H1 (cell line): Measurements from ENCODE around the gene LRP11. TPM values are rescaled to one million over a fixed set of nuclear protein-coding genes. Genes with fewer than 3 reads are reported as not detected.

ENCODE experiments used
- CTCF ChIA-PET: fragments of 300-600 bp; sonication (Branson Sonifier 250); formaldehyde crosslinking; loops from one replicate; lab custom pipeline; 2021; ENCODE audit not compliant: partially characterized antibody; lab: Charles Lee
- POLR2A ChIA-PET: fragments of 300-600 bp; sonication (Branson Sonifier 250); formaldehyde crosslinking; loops from one replicate; lab custom pipeline; 2021; ENCODE audit warnings: inconsistent platforms; ENCODE audit not compliant: partially characterized antibody; lab: Charles Lee
- DNase-seq, 2 experiments: peaks; one replicate each; pipeline versions ENCODE4 v3.0.0 to v3.0.0-alpha.2; 2010 to 2022; ENCODE audit warnings: low spot score in 2 of 2, low read depth in 1 of 2, mixed read lengths in 1 of 2
- FAIRE-seq: peaks from 2 replicates; lab custom pipeline; 2011; peaks lifted over from hg19 to GRCh38; lab: Jason Lieb, UNC
- H2AFZ ChIP-seq: 2 replicates; pipeline ENCODE4 v1.8.1; 2012; ENCODE audit warnings: low read length, inconsistent platforms
- H2AK5ac ChIP-seq: 2 replicates; pipeline ENCODE4 v1.6.1; 2013; ENCODE audit warnings: low read depth, low read length
- H2BK120ac ChIP-seq: replicated peaks from 2 replicates; pipeline ENCODE3; 2013; ENCODE audit warnings: low read depth, low read length, inconsistent platforms
- H2BK12ac ChIP-seq: 2 replicates; pipeline ENCODE4 v1.6.1; 2013; ENCODE audit warnings: low read depth, low read length
- H2BK15ac ChIP-seq: 2 replicates; pipeline ENCODE4 v1.6.1; 2013; ENCODE audit warnings: low read length
- H2BK20ac ChIP-seq: 2 replicates; pipeline ENCODE4 v1.6.1; 2013; ENCODE audit warnings: low read length
- H2BK5ac ChIP-seq: 2 replicates; pipeline ENCODE4 v1.6.1; 2013; ENCODE audit warnings: low read depth, low read length
- H3K14ac ChIP-seq: 2 replicates; pipeline ENCODE4 v1.6.1; 2013; ENCODE audit warnings: inconsistent platforms; ENCODE audit not compliant: insufficient read length
- H3K18ac ChIP-seq: 2 replicates; pipeline ENCODE4 v1.6.1; 2013; ENCODE audit warnings: low read length; ENCODE audit errors: extremely low read depth
- H3K23ac ChIP-seq: 2 replicates; pipeline ENCODE4 v1.6.1; 2013; ENCODE audit warnings: inconsistent platforms; ENCODE audit not compliant: insufficient read length
- H3K23me2 ChIP-seq: 2 replicates; pipeline ENCODE4 v1.6.1; 2013; ENCODE audit warnings: low read depth, low read length
- H3K27ac ChIP-seq: 2 replicates; pipeline ENCODE4 v1.6.1; 2011; ENCODE audit warnings: low read depth, low read length, inconsistent platforms
- H3K27me3 ChIP-seq, 4 experiments: replicated peaks in 1 of 4; 1 replicate in 1 of 4; 2 replicates in 3 of 4; pipeline versions ENCODE4 v1.6.1 to v1.8.1; 2011 to 2013; ENCODE audit warnings: low read length in 3 of 4, mild to moderate bottlenecking in 3 of 4, inconsistent platforms in 2 of 4, mixed read lengths in 2 of 4, moderate library complexity in 1 of 4; ENCODE audit not compliant: control insufficient read depth in 3 of 4, insufficient read depth in 3 of 4; ENCODE audit errors: extremely low read depth in 1 of 4
- H3K36me3 ChIP-seq, 4 experiments: 2 replicates each; pipeline versions ENCODE4 v1.6.1 to v1.8.1; 2011 to 2013; ENCODE audit warnings: mild to moderate bottlenecking in 4 of 4, low read length in 3 of 4, moderate library complexity in 2 of 4, control low read depth in 1 of 4, inconsistent platforms in 1 of 4; ENCODE audit not compliant: insufficient read depth in 4 of 4, control insufficient read depth in 2 of 4
- H3K4ac ChIP-seq: replicated peaks from 2 replicates; pipeline ENCODE3; 2013; ENCODE audit warnings: low read length, low read depth, mixed read lengths, inconsistent platforms; ENCODE audit not compliant: insufficient read length
- H3K4me1 ChIP-seq, 4 experiments: replicated peaks in 1 of 4; 1 replicate in 1 of 4; 2 replicates in 3 of 4; pipeline versions ENCODE4 v1.6.1 to v1.8.1; 2011 to 2013; ENCODE audit warnings: low read length in 3 of 4, inconsistent platforms in 2 of 4, mixed read lengths in 1 of 4; ENCODE audit not compliant: insufficient read depth in 4 of 4, control insufficient read depth in 3 of 4
- H3K4me2 ChIP-seq, 2 experiments: 2 replicates each; pipeline versions ENCODE4 v1.6.1 to v1.8.1; 2011 to 2013; ENCODE audit warnings: low read depth in 2 of 2, low read length in 2 of 2, control low read depth in 1 of 2, inconsistent platforms in 1 of 2, mild to moderate bottlenecking in 1 of 2; ENCODE audit not compliant: insufficient read depth in 1 of 2
- H3K4me3 ChIP-seq, 4 experiments: fragments of 200-600, 300-600 bp in 1 of 4; sonication (generic), shearing (Covaris generic), sonication (Bioruptor Twin) in 1 of 4; 2 replicates each; pipeline versions ENCODE4 v1.5.1 to v1.8.1; 2011 to 2016; ENCODE audit warnings: low read length in 4 of 4, low read depth in 3 of 4, control low read depth in 2 of 4, inconsistent platforms in 2 of 4, mild to moderate bottlenecking in 2 of 4, mixed read lengths in 1 of 4, moderate library complexity in 1 of 4; ENCODE audit not compliant: insufficient read depth in 2 of 4; ENCODE audit errors: extremely low read depth in 1 of 4
- H3K56ac ChIP-seq: replicated peaks from 2 replicates; pipeline ENCODE3; 2013; ENCODE audit warnings: low read depth, mild to moderate bottlenecking, mixed read lengths, low read length, inconsistent platforms; ENCODE audit not compliant: insufficient read length
- H3K79me1 ChIP-seq: 2 replicates; pipeline ENCODE4 v1.6.1; 2013; ENCODE audit warnings: low read depth, low read length, control low read depth
- H3K79me2 ChIP-seq, 2 experiments: 2 replicates each; pipeline versions ENCODE4 v1.6.1 to v1.8.1; 2012 to 2013; ENCODE audit warnings: low read length in 2 of 2, mild to moderate bottlenecking in 2 of 2, inconsistent platforms in 1 of 2; ENCODE audit not compliant: insufficient read depth in 2 of 2, control insufficient read depth in 1 of 2
- H3K9ac ChIP-seq, 4 experiments: replicated peaks in 1 of 4; 1 replicate in 1 of 4; 2 replicates in 3 of 4; pipeline versions ENCODE4 v1.6.1 to v1.8.1; 2011 to 2013; ENCODE audit warnings: low read depth in 3 of 4, low read length in 3 of 4, control low read depth in 2 of 4, mild to moderate bottlenecking in 2 of 4, moderate library complexity in 2 of 4, inconsistent platforms in 1 of 4; ENCODE audit errors: extremely low read depth in 1 of 4
- H3K9me3 ChIP-seq, 2 experiments: 2 replicates each; pipeline versions ENCODE4 v1.6.1 to v1.8.1; 2012 to 2013; ENCODE audit warnings: mild to moderate bottlenecking in 2 of 2, moderate library complexity in 2 of 2, control low read depth in 1 of 2, inconsistent platforms in 1 of 2, low read depth in 1 of 2, low read length in 1 of 2, mixed read lengths in 1 of 2; ENCODE audit not compliant: insufficient read depth in 2 of 2
- H4K20me1 ChIP-seq, 2 experiments: replicated peaks in 1 of 2; 2 replicates each; pipeline versions ENCODE3 to v1.8.1; 2011 to 2013; ENCODE audit warnings: inconsistent platforms in 2 of 2, low read length in 2 of 2, mild to moderate bottlenecking in 1 of 2; ENCODE audit not compliant: insufficient read depth in 2 of 2, control insufficient read depth in 1 of 2
- H4K5ac ChIP-seq: 2 replicates; pipeline ENCODE4 v1.6.1; 2013; ENCODE audit warnings: low read length, low read depth, mixed read lengths, inconsistent platforms; ENCODE audit not compliant: insufficient read length
- H4K8ac ChIP-seq: 2 replicates; pipeline ENCODE4 v1.8.0; 2013; ENCODE audit warnings: mild to moderate bottlenecking, moderate library complexity, low read length, inconsistent platforms; ENCODE audit not compliant: insufficient read depth; ENCODE audit errors: extremely low read depth
- H4K91ac ChIP-seq: replicated peaks from 2 replicates; pipeline ENCODE3; 2013; ENCODE audit warnings: low read length, mixed read lengths, inconsistent platforms; ENCODE audit not compliant: insufficient read length
- ZNF274 ChIP-seq: IDR thresholded peaks from 2 replicates; pipeline ENCODE4 v1.7.0; 2012; ENCODE audit warnings: low read length, borderline replicate concordance; ENCODE audit errors: extremely low read depth
- WGBS, 2 experiments: shearing (Covaris generic) in 1 of 2; methylation state at CpG; one replicate each; pipeline versions ENCODE4 v1.1.6 to v1.1.7; 2013 to 2015; ENCODE audit warnings: low lambda C conversion rate in 2 of 2, mixed read lengths in 2 of 2, inconsistent platforms in 1 of 2, low coverage in 1 of 2, missing lambda C conversion rate in 1 of 2; ENCODE audit not compliant: insufficient replicate concordance in 2 of 2, insufficient coverage in 1 of 2, insufficient read length in 1 of 2; ENCODE audit errors: extremely low coverage in 1 of 2, missing lambda C conversion rate in 1 of 2; 5-methylcytosine and 5-hydroxymethylcytosine counted together
- polyA plus RNA-seq, 7 experiments: library from polyadenylated mRNA; depleted of rRNA in 3 of 7; stranded (reverse) in 5 of 7; unstranded in 2 of 7; fragments of >200 nt in 5 of 7; fragments of 200-250 nt in 2 of 7; gene quantifications; 1 replicate in 5 of 7; 2 replicates in 1 of 7; 4 replicates in 1 of 7; pipeline versions ENCODE4 v1.2.1 to v1.2.3, GENCODE V29; 2011 to 2013; ENCODE audit warnings: missing spikeins in 2 of 7, mixed read lengths in 2 of 7
- total RNA-seq: library from RNA; stranded (reverse); fragmentation: NEBNext Ultra II Directional; extraction: Animal tissue kit (Norgen Biotek cat#: 25700); gene quantifications from 2 replicates; pipeline ENCODE4 v1.2.1, GENCODE V29; 2021

LRP11 gene
- total and polyA plus RNA-seq, 2 of the 8 experiments (the other 6 are each of a cell fraction or from before 2014, with no cell fraction given), result 11.0 to 20.0 TPM

- Histone ChIP-seq H3K27me3 (no peaks in the 10 kb centered on the region), H3K4me2 (no peak overlapping the region)
These were observed 11.3 kb downstream of the LRP11 start for GRCh38 chr6:149852881-149853280.

More at GRCh38 chr6:149852881-149853280, 11.3 kb downstream of the LRP11 start:
- no peak overlapping the region for H4K91ac ChIP-seq
- ChIA-PET CTCF (interaction anchor here (0.8 to 6.2 kb wide), 3 partner anchors 9 to 26 kb away, joined by 3 to 34 read pairs (median 4); no protein-coding TSS in a partner anchor), POLR2A (no interaction called here)
- no peaks in the 10 kb centered on the region for H3K79me2 ChIP-seq
- H3K36me3 ChIP-seq, result no peaks in the 10 kb centered on the region
- no peak overlapping the region for H2BK120ac ChIP-seq
- no peaks in the 10 kb centered on the region for H4K20me1 ChIP-seq
- H3K27ac ChIP-seq, result no peak overlapping the region
- no peak overlapping the region for H3K4me3 ChIP-seq
- TF ChIP-seq ZNF274, result no peak
- H2AK5ac ChIP-seq, result no peak overlapping the region
- H2BK12ac ChIP-seq, result no peak overlapping the region
- FAIRE-seq, result no peak
- no peaks in the 10 kb centered on the region for H3K9me3 ChIP-seq
- no peak overlapping the region for H3K9ac ChIP-seq
- H3K23ac ChIP-seq, result no peak overlapping the region
- no peaks in the 10 kb centered on the region for H3K79me1 ChIP-seq
- no peak overlapping the region for H2AFZ ChIP-seq
- H4K8ac ChIP-seq, result no peak overlapping the region
- no peak overlapping the region for H3K18ac ChIP-seq
- no peak overlapping the region for H3K14ac ChIP-seq
- no peak overlapping the region for H2BK15ac ChIP-seq
- no peak overlapping the region for H2BK5ac ChIP-seq
- H3K23me2 ChIP-seq, result no peaks in the 10 kb centered on the region
- H4K5ac ChIP-seq, result no peak overlapping the region
- DNase-seq, result no peak
- peaks cover 0 to 7% (median 0%) of the 10 kb centered on the region in 4 experiments; a peak in 4 of 7 replicates for H3K4me1 ChIP-seq
- 92% methylated on average over 12 of the region's 12 CpGs; no CpG with 5 or more reads in 1 of the 2 experiments for WGBS, 2 experiments
- no peak overlapping the region for H3K4ac ChIP-seq
- no peak overlapping the region for H2BK20ac ChIP-seq
- no peak overlapping the region for H3K56ac ChIP-seq
